ENCODE measurements around the gene PITPNM1.

- TF ChIP-seq EZH2phosphoT487 (IDR thresholded peaks at IDR 0.05; ENCODE audit: borderline replicate concordance, low read length) (no peak), CTCF (conservative IDR thresholded peaks at IDR 0.05; ENCODE audit: low read depth, low read length) (no peak)
These were observed 12.2 kb downstream of the PITPNM1 start for GRCh38 chr11:67492801-67493547.
